Prostate gland (tissue), 2 donors: Measurements from ENCODE around the gene NEU1. TPM values are rescaled to one million over a fixed set of nuclear protein-coding genes. Genes with fewer than 3 reads are reported as not detected.

Experiments used
- DNase-seq: peaks from one replicate; pipeline ENCODE4 v3.0.0-alpha.2; 2019; ENCODE audit warnings: low spot score
- H3K27ac ChIP-seq, 2 donors: fragments of 200-600 bp; sonication (generic); 2 replicates each; pipeline ENCODE4 v1.5.1; 2017 to 2019
- H3K27me3 ChIP-seq: fragments of 200-600 bp; sonication (generic); replicated peaks from 2 replicates; pipeline ENCODE4 v1.5.1; 2019; ENCODE audit not compliant: insufficient read depth
- H3K36me3 ChIP-seq, 2 donors: fragments of 200-600 bp; sonication (generic); 1 replicate in 1 of 2; 2 replicates in 1 of 2; pipeline versions ENCODE4 v1.5.1 to v1.8.1; 2017 to 2019
- H3K4me1 ChIP-seq: fragments of 200-600 bp; sonication (generic); replicated peaks from 2 replicates; pipeline ENCODE4 v1.5.1; 2019
- H3K4me3 ChIP-seq, 2 donors: fragments of 200-600 bp; sonication (generic); 2 replicates each; pipeline ENCODE4 v1.5.1; 2017 to 2019
- H3K9me3 ChIP-seq: fragments of 200-600 bp; sonication (generic); 2 replicates; pipeline ENCODE4 v1.5.1; 2017
- POLR2A ChIP-seq: fragments of 450-650 bp; IDR thresholded peaks from one replicate; pipeline ENCODE4 v1.6.1; 2016; ENCODE audit warnings: antibody characterized with exemption, mild to moderate bottlenecking
- POLR2AphosphoS5 ChIP-seq: sonication (generic); formaldehyde crosslinking; IDR thresholded peaks from one replicate; pipeline ENCODE4 v1.6.1; 2017; ENCODE audit warnings: antibody characterized with exemption
- WGBS: methylation state at CpG from one replicate; pipeline ENCODE4 v1.1.5; 2018; 5-methylcytosine and 5-hydroxymethylcytosine counted together
- intact Hi-C: fragments of 100-400 bp; cut with DNase I; formaldehyde crosslinking; loops from one replicate; pipeline ENCODE4 v1.14.2; 2022
- total RNA-seq, 2 donors: library from RNA; depleted of rRNA; stranded (reverse); fragments of >200 nt; gene quantifications; one replicate each; pipeline ENCODE4 v1.1.0, GENCODE V29; 2016
- TF ChIP-seq, protein P1 (sequence below), 4 experiments: fragments of 200-600 bp in 2 of 4; fragments of 450-650 bp in 2 of 4; sonication (generic) in 2 of 4; IDR thresholded peaks; 1 replicate in 3 of 4; 2 replicates in 1 of 4; pipeline ENCODE4 v1.5.1; 2016 to 2019; ENCODE audit warnings: antibody characterized with exemption in 4 of 4, mild to moderate bottlenecking in 2 of 4, moderate library complexity in 2 of 4

NEU1 gene
- total RNA-seq, 2 donors from 2014 or later: 88.4 to 117 TPM

GRCh38 chr6:31834367-31835250 is 28.0 kb downstream of the NEU1 start:
- intact Hi-C loops: loop anchor here (5.0 kb wide), 1 partner anchor 152 kb away; the partner anchor contains the start of gene LY6G5C
- peak; percentile 83 for TF ChIP-seq POLR2AphosphoS5
- TF ChIP-seq, protein P1, sequence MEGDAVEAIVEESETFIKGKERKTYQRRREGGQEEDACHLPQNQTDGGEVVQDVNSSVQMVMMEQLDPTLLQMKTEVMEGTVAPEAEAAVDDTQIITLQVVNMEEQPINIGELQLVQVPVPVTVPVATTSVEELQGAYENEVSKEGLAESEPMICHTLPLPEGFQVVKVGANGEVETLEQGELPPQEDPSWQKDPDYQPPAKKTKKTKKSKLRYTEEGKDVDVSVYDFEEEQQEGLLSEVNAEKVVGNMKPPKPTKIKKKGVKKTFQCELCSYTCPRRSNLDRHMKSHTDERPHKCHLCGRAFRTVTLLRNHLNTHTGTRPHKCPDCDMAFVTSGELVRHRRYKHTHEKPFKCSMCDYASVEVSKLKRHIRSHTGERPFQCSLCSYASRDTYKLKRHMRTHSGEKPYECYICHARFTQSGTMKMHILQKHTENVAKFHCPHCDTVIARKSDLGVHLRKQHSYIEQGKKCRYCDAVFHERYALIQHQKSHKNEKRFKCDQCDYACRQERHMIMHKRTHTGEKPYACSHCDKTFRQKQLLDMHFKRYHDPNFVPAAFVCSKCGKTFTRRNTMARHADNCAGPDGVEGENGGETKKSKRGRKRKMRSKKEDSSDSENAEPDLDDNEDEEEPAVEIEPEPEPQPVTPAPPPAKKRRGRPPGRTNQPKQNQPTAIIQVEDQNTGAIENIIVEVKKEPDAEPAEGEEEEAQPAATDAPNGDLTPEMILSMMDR (IDR thresholded peaks at IDR 0.05): no peak
- TF ChIP-seq POLR2A: peak; percentile 65
- under 1% methylated on average over 59 of the region's 59 CpGs for WGBS
- Histone ChIP-seq H3K9me3 (no peaks in the 10 kb centered on the region), H3K36me3 (peaks cover 0 to 3% of the 10 kb centered on the region in 2 donors), H3K27me3 (no peaks in the 10 kb centered on the region), H3K4me1 (peaks cover 19% of the 10 kb centered on the region), H3K4me3 (peak overlapping the region; percentile 70 to 80), H3K27ac (peak overlapping the region; percentile 97)
- DNase-seq: peak; percentile 81

DNA sequence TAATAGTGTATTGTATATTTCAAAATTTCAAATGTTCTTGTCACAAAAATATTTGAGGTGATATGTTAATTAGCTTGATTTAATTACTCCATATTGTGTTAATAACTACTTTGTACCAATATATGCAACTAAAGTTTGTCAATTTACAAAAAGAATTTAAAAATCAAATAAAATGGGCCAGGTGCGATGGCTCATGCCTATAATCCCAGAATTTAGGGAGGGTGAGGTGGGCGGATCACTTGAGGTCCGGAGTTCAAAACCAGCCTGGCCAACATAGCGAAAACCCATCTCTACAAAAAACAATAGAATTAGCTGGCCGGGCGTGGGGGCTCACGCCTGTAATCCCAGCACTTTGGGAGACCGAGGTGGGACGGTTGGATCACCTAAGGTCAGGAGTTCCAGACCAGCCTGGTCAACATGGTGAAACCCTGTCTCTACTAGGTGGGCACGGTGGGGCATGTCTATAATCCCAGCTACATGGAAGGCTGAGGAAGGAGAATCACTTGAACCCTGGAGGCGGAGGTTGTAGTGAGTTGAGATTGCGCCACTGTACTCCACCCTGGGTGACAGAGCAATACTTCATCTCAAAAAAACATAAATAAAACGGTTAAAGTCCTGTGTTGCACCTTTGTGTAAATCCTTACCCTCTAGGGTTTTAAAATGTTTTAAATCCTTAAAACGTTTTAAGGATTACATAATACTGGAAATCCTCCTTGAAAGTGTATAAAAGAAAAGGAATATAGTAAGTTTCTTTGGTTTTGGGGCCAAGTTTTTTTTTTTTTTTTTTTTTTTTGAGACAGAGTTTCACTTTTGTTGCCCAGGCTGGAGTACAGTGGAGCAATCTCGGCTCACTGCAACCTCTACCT is 31.0 kb downstream of the NEU1 start:
- DNase-seq: no peak
- no peaks in the 10 kb centered on the region for H3K9me3 ChIP-seq
- H3K27me3 ChIP-seq: no peaks in the 10 kb centered on the region
- H3K36me3 ChIP-seq: no peaks in the 10 kb centered on the region
- WGBS: 70% methylated on average over 15 of the region's 15 CpGs
- TF ChIP-seq POLR2A: no peak
- TF ChIP-seq, protein P1 (IDR thresholded peaks at IDR 0.05): no peak
- TF ChIP-seq POLR2AphosphoS5: no peak
- H3K4me3 ChIP-seq: peak overlapping the region; percentile 52 to 74
- H3K27ac ChIP-seq: peak overlapping the region; percentile 97
- intact Hi-C loops: loop anchor here (5.0 kb wide), 1 partner anchor 149 kb away; the partner anchor contains the start of gene LY6G5C
- H3K4me1 ChIP-seq: peaks cover 10% of the 10 kb centered on the region

GRCh38 chr6:31830886-31831335 is 31.7 kb downstream of the NEU1 start:
- intact Hi-C loops: loop anchor here (5.0 kb wide), 1 partner anchor 149 kb away; the partner anchor contains the start of gene LY6G5C
- Histone ChIP-seq H3K9me3 (no peaks in the 10 kb centered on the region), H3K27me3 (no peaks in the 10 kb centered on the region), H3K4me1 (peaks cover 6% of the 10 kb centered on the region), H3K36me3 (no peaks in the 10 kb centered on the region), H3K4me3 (peak overlapping the region; percentile 52 to 74), H3K27ac (peak overlapping the region; percentile 97)
- no peak for DNase-seq
- WGBS: 32% methylated on average over 6 of the region's 6 CpGs
- no peak for TF ChIP-seq POLR2AphosphoS5
- TF ChIP-seq, protein P1 (IDR thresholded peaks at IDR 0.05): no peak
- no peak for TF ChIP-seq POLR2A

GRCh38 chr6:31829633-31830283 is 32.9 kb downstream of the NEU1 start:
- Histone ChIP-seq H3K4me3 (peak overlapping the region; percentile 52 to 74), H3K4me1 (peaks cover 13% of the 10 kb centered on the region), H3K9me3 (no peaks in the 10 kb centered on the region), H3K27ac (peak overlapping the region; percentile 97), H3K27me3 (no peaks in the 10 kb centered on the region), H3K36me3 (no peaks in the 10 kb centered on the region)
- DNase-seq: no peak
- intact Hi-C loops: loop anchor here (5.0 kb wide), 1 partner anchor 147 kb away; the partner anchor contains the start of gene LY6G5C
- under 1% methylated on average over 15 of the region's 15 CpGs for WGBS
- TF ChIP-seq, protein P1 (IDR thresholded peaks at IDR 0.05): peak in 2 of 4 experiments; percentile 59 to 78
- TF ChIP-seq POLR2AphosphoS5 (peak; percentile 93), POLR2A (peak; percentile 9)
